Tibial nerve (tissue), 4 donors: Measurements from ENCODE around the gene SNN. TPM values are rescaled to one million over a fixed set of nuclear protein-coding genes. Genes with fewer than 3 reads are reported as not detected.
A peak's percentile ranks its signal among the peaks of the same experiment; 100 is the strongest.

ENCODE experiments used
- DNase-seq, 2 donors: peaks; one replicate each; pipeline ENCODE4 v3.0.0-alpha.2; 2019; ENCODE audit warnings: low spot score in 2 of 2
- H3K27ac ChIP-seq, 4 donors: fragments of 200-600 bp; sonication (generic) in 3 of 4; one replicate each; pipeline ENCODE4 v1.5.1; 2017 to 2019; ENCODE audit warnings: mild to moderate bottlenecking in 1 of 4
- H3K27me3 ChIP-seq, 2 donors: fragments of 200-600 bp; sonication (generic) in 1 of 2; one replicate each; pipeline versions ENCODE4 v1.5.1 to v1.6.0; 2017 to 2019
- H3K36me3 ChIP-seq, 3 donors: fragments of 200-600 bp; sonication (generic); one replicate each; pipeline ENCODE4 v1.5.1; 2018 to 2019
- H3K4me1 ChIP-seq, 4 donors: fragments of 200-600 bp; sonication (generic) in 3 of 4; one replicate each; pipeline ENCODE4 v1.5.1; 2017 to 2019
- H3K4me3 ChIP-seq, 4 donors: fragments of 200-600 bp; sonication (generic) in 3 of 4; one replicate each; pipeline ENCODE4 v1.5.1; 2017 to 2019; ENCODE audit warnings: mild to moderate bottlenecking in 1 of 4, moderate library complexity in 1 of 4
- H3K9me3 ChIP-seq, 4 donors: fragments of 200-600 bp; sonication (generic) in 3 of 4; one replicate each; pipeline ENCODE4 v1.5.1; 2017 to 2019
- CTCF ChIP-seq, 5 experiments: fragments of 200-600 bp in 3 of 5; fragments of 450-650 bp in 2 of 5; sonication (generic) in 3 of 5; IDR thresholded peaks; one replicate each; pipeline ENCODE4 v1.5.1; 2016 to 2019; ENCODE audit warnings: antibody characterized with exemption in 5 of 5, mild to moderate bottlenecking in 3 of 5, moderate library complexity in 2 of 5
- EP300 ChIP-seq, 2 donors: sonication (generic); formaldehyde crosslinking; IDR thresholded peaks; one replicate each; pipeline ENCODE4 v1.6.1; 2017; ENCODE audit warnings: antibody characterized with exemption in 2 of 2, mild to moderate bottlenecking in 1 of 2
- POLR2A ChIP-seq, 2 donors: fragments of 450-650 bp; IDR thresholded peaks; one replicate each; pipeline ENCODE4 v1.6.1; 2017; ENCODE audit warnings: antibody characterized with exemption in 2 of 2, mild to moderate bottlenecking in 2 of 2, moderate library complexity in 2 of 2
- WGBS, 2 donors: methylation state at CpG; one replicate each; pipeline ENCODE4 v1.1.5; 2018; 5-methylcytosine and 5-hydroxymethylcytosine counted together
- total RNA-seq, 4 donors: library from RNA; depleted of rRNA; stranded (reverse); fragments of >200 nt; gene quantifications; one replicate each; pipeline ENCODE4 v1.1.0, GENCODE V29; 2016

The SNN gene
- total RNA-seq, 4 donors from 2014 or later = 24.3 to 30.6 (median 27.0) TPM

GRCh38 chr16:11639925-11640899, 28.0 kb upstream of the SNN start:
- H3K4me1 ChIP-seq = peaks cover 0 to 31% (median 13%) of the 10 kb centered on the region in 4 donors
- no peaks in the 10 kb centered on the region for H3K27me3 ChIP-seq
- H3K9me3 ChIP-seq = no peaks in the 10 kb centered on the region
- H3K36me3 ChIP-seq = no peaks in the 10 kb centered on the region
- peak; percentile 72 to 92 for DNase-seq
- no peak overlapping the region for H3K4me3 ChIP-seq
- peak; percentile 98 to 99 for TF ChIP-seq EP300 (IDR thresholded peaks at IDR 0.05)
- TF ChIP-seq CTCF (IDR thresholded peaks at IDR 0.05) = no peak
- TF ChIP-seq POLR2A (IDR thresholded peaks at IDR 0.05) = peak; percentile 33 to 75
- peak overlapping the region; percentile 82 to 98 (median 88) for H3K27ac ChIP-seq
- 34 to 45% methylated on average over 22 to 24 of the region's 25 CpGs for WGBS, 2 donors

- Histone ChIP-seq H3K4me3 (no peak overlapping the region), H3K36me3 (no peaks in the 10 kb centered on the region), H3K27ac (peak overlapping the region; percentile 82 to 98 (median 88)), H3K9me3 (no peaks in the 10 kb centered on the region), H3K27me3 (no peaks in the 10 kb centered on the region), H3K4me1 (peaks cover 0 to 31% (median 13%) of the 10 kb centered on the region in 4 donors)
- 31% methylated on average over 20 of the region's 20 CpGs for WGBS, 2 donors
- TF ChIP-seq EP300 (IDR thresholded peaks at IDR 0.05) (no peak), POLR2A (IDR thresholded peaks at IDR 0.05) (peak in 1 of 2 donors; percentile 14), CTCF (IDR thresholded peaks at IDR 0.05) (peak; percentile 81 to 92 (median 89))
- peak in 1 of 2 donors; percentile 64 for DNase-seq
These were observed 27.1 kb upstream of the SNN start for GRCh38 chr16:11640987-11641817.

- peaks cover 0 to 31% (median 13%) of the 10 kb centered on the region in 4 donors for H3K4me1 ChIP-seq
- H3K36me3 ChIP-seq = no peaks in the 10 kb centered on the region
- no peaks in the 10 kb centered on the region for H3K27me3 ChIP-seq
- H3K27ac ChIP-seq = no peak overlapping the region
- TF ChIP-seq EP300 (IDR thresholded peaks at IDR 0.05) (no peak), CTCF (IDR thresholded peaks at IDR 0.05) (no peak), POLR2A (IDR thresholded peaks at IDR 0.05) (no peak)
- H3K9me3 ChIP-seq = no peaks in the 10 kb centered on the region
- WGBS, 2 donors = 52 to 55% methylated on average over 4 of the region's 4 CpGs
- H3K4me3 ChIP-seq = no peak overlapping the region
- DNase-seq = no peak
These were observed 25.5 kb upstream of the SNN start for GRCh38 chr16:11642765-11643116.

- Histone ChIP-seq H3K4me1 (no peaks in the 10 kb centered on the region), H3K4me3 (no peak overlapping the region), H3K27me3 (no peaks in the 10 kb centered on the region), H3K9me3 (no peaks in the 10 kb centered on the region), H3K27ac (no peak overlapping the region), H3K36me3 (no peaks in the 10 kb centered on the region)
- no peak for DNase-seq
- no peak for TF ChIP-seq CTCF (IDR thresholded peaks at IDR 0.05)
- TF ChIP-seq POLR2A (IDR thresholded peaks at IDR 0.05) = no peak
- no peak for TF ChIP-seq EP300 (IDR thresholded peaks at IDR 0.05)
- WGBS, 2 donors = 76 to 78% methylated on average over 7 of the region's 7 CpGs
These were observed 19.0 kb upstream of the SNN start for GRCh38 chr16:11649276-11649675.
